Tibial artery (tissue), 4 donors: ENCODE measurements around the gene ZNF415.
"Not testable (repeated sequence)": the region's sequence is repeated elsewhere in the genome, so short reads cannot be mapped to it uniquely, and the experiment has no call there.

Source experiments
- DNase-seq, 2 donors: peaks; one replicate each; pipeline ENCODE4 v3.0.0-alpha.2; 2019
- H3K27ac ChIP-seq, 2 donors: fragments of 200-600 bp; sonication (generic) in 1 of 2; 1 replicate in 1 of 2; 2 replicates in 1 of 2; pipeline ENCODE4 v1.5.1; 2018 to 2019; ENCODE audit warnings: mild to moderate bottlenecking in 1 of 2
- H3K27me3 ChIP-seq, 2 donors: fragments of 200-600 bp; sonication (generic) in 1 of 2; one replicate each; pipeline versions ENCODE4 v1.5.1 to v1.6.0; 2016 to 2019
- H3K36me3 ChIP-seq, 3 donors: fragments of 200-600 bp; sonication (generic) in 2 of 3; one replicate each; pipeline ENCODE4 v1.5.1; 2016 to 2019; ENCODE audit warnings: mild to moderate bottlenecking in 2 of 3
- H3K4me1 ChIP-seq, 4 donors: fragments of 200-600 bp; sonication (generic) in 2 of 4; 1 replicate in 3 of 4; 2 replicates in 1 of 4; pipeline ENCODE4 v1.5.1; 2016 to 2019
- H3K4me3 ChIP-seq, 2 donors: fragments of 200-600 bp; sonication (generic) in 1 of 2; 1 replicate in 1 of 2; 2 replicates in 1 of 2; pipeline ENCODE4 v1.5.1; 2018 to 2019; ENCODE audit warnings: mild to moderate bottlenecking in 2 of 2
- H3K9me3 ChIP-seq, 3 donors: fragments of 200-600 bp; sonication (generic) in 1 of 3; one replicate each; pipeline ENCODE4 v1.5.1; 2016 to 2019
- CTCF ChIP-seq, 2 experiments: fragments of 200-600 bp in 1 of 2; fragments of 450-650 bp in 1 of 2; IDR thresholded peaks; one replicate each; pipeline ENCODE4 v1.5.1; 2017 to 2019; ENCODE audit warnings: antibody characterized with exemption in 2 of 2, mild to moderate bottlenecking in 1 of 2, moderate library complexity in 1 of 2
- intact Hi-C: fragments of 100-400 bp; cut with DNase I; formaldehyde crosslinking; loops from one replicate; pipeline ENCODE4 v1.15.0; 2023; ENCODE audit warnings: low total_unique reads

ZNF415 gene

GRCh38 chr19:53147645-53148044 is 14.9 kb upstream of the ZNF415 start:
- Histone ChIP-seq H3K4me1 (no peaks in the 10 kb centered on the region), H3K36me3 (peaks cover 90 to 96% (median 94%) of the 10 kb centered on the region in 3 donors), H3K27me3 (no peaks in the 10 kb centered on the region), H3K4me3 (no peak overlapping the region), H3K9me3 (peaks cover 12 to 94% (median 72%) of the 10 kb centered on the region in 3 donors), H3K27ac (no peak overlapping the region)
- intact Hi-C loops: no loop called here
- no peak for DNase-seq
- no peak for TF ChIP-seq CTCF (IDR thresholded peaks at IDR 0.05)

GRCh38 chr19:53140351-53140750 is 7.6 kb upstream of the ZNF415 start:
- TF ChIP-seq CTCF (IDR thresholded peaks at IDR 0.05): no peak
- DNase-seq: no peak
- Histone ChIP-seq H3K4me1 (no peaks in the 10 kb centered on the region), H3K4me3 (no peak overlapping the region), H3K27me3 (no peaks in the 10 kb centered on the region), H3K27ac (no peak overlapping the region), H3K36me3 (peaks cover 35 to 65% (median 64%) of the 10 kb centered on the region in 3 donors), H3K9me3 (peaks cover 12 to 88% (median 72%) of the 10 kb centered on the region in 3 donors)
- intact Hi-C loops: no loop called here

- no peak overlapping the region for H3K4me3 ChIP-seq
- peaks cover 12 to 55% (median 46%) of the 10 kb centered on the region in 3 donors for H3K9me3 ChIP-seq
- no peaks in the 10 kb centered on the region for H3K27me3 ChIP-seq
- no peak overlapping the region for H3K27ac ChIP-seq
- intact Hi-C loops: no loop called here
- peaks cover 0 to 8% (median 7%) of the 10 kb centered on the region in 4 donors for H3K4me1 ChIP-seq
- DNase-seq: no peak
- TF ChIP-seq CTCF (IDR thresholded peaks at IDR 0.05): no peak
- H3K36me3 ChIP-seq: peaks cover 3 to 31% (median 29%) of the 10 kb centered on the region in 3 donors
Measured at GRCh38 chr19:53136432-53136831, 3.7 kb upstream of the ZNF415 start.

- no peak for TF ChIP-seq CTCF (IDR thresholded peaks at IDR 0.05)
- Histone ChIP-seq H3K27ac (peak overlapping the region in 1 of 2 donors; percentile 76), H3K9me3 (peaks cover 0 to 8% (median under 1%) of the 10 kb centered on the region in 3 donors), H3K4me3 (peak overlapping the region; percentile 61 to 66), H3K27me3 (no peaks in the 10 kb centered on the region), H3K4me1 (peaks cover 0 to 14% (median 12%) of the 10 kb centered on the region in 4 donors), H3K36me3 (no peaks in the 10 kb centered on the region)
- intact Hi-C loops: no loop called here
- DNase-seq: no peak
Measured at GRCh38 chr19:53131727-53132126, 983 bp downstream of the ZNF415 start.

GRCh38 chr19:53131085-53131590 is 1.6 kb downstream of the ZNF415 start:
- Histone ChIP-seq H3K27me3 (no peaks in the 10 kb centered on the region), H3K27ac (no peak overlapping the region), H3K4me1 (peaks cover 0 to 14% (median 12%) of the 10 kb centered on the region in 4 donors), H3K4me3 (no peak overlapping the region), H3K36me3 (no peaks in the 10 kb centered on the region), H3K9me3 (peaks cover 0 to 3% (median 0%) of the 10 kb centered on the region in 3 donors)
- intact Hi-C loops: no loop called here
- DNase-seq: no peak
- no peak for TF ChIP-seq CTCF (IDR thresholded peaks at IDR 0.05)

GRCh38 chr19:53130506-53130905 is 2.2 kb downstream of the ZNF415 start:
- no peaks in the 10 kb centered on the region for H3K36me3 ChIP-seq
- no peak for DNase-seq
- intact Hi-C loops: no loop called here
- H3K4me3 ChIP-seq: no peak overlapping the region
- no peaks in the 10 kb centered on the region for H3K9me3 ChIP-seq
- TF ChIP-seq CTCF (IDR thresholded peaks at IDR 0.05): no peak
- H3K27me3 ChIP-seq: no peaks in the 10 kb centered on the region
- H3K4me1 ChIP-seq: peaks cover 0 to 14% (median 12%) of the 10 kb centered on the region in 4 donors
- H3K27ac ChIP-seq: no peak overlapping the region

GRCh38 chr19:53126733-53127526 is 5.8 kb downstream of the ZNF415 start:
- H3K4me3 ChIP-seq, H3K27me3 ChIP-seq, H3K9me3 ChIP-seq, intact Hi-C loops, DNase-seq, H3K27ac ChIP-seq: not testable (repeated sequence)
- Histone ChIP-seq H3K4me1 (peaks cover 0 to 10% (median 9%) of the 10 kb centered on the region in 4 donors), H3K36me3 (peaks cover 0 to 14% (median 0%) of the 10 kb centered on the region in 3 donors)
